ENCODE measurements around the gene LCN10.

DNA sequence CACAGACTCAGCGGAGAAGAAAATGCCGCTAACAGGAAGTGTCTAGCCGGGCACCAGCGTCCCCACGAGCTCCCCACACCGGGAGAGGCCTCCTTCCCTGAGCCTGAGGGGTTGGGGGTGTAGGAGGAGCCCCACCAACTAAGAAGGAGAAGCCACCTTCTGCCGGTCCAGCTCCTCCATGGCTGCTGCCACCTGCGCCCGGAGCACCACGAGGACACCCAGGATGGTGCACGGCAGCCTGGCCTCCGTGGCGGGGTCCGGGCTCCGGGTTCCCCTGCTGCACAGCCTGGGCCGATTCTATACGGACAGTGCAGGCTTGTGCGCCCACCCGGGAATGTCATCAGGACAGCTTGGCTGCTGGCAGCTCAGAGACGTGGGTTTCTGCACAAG lies 15.0 kb upstream of the LCN10 start:
- TF ChIP-seq CTCF (IDR thresholded peaks at IDR 0.05) (no peak), EZH2 (IDR thresholded peaks at IDR 0.05) (no peak)
